ENCODE measurements around the gene KIAA0753.

DNA sequence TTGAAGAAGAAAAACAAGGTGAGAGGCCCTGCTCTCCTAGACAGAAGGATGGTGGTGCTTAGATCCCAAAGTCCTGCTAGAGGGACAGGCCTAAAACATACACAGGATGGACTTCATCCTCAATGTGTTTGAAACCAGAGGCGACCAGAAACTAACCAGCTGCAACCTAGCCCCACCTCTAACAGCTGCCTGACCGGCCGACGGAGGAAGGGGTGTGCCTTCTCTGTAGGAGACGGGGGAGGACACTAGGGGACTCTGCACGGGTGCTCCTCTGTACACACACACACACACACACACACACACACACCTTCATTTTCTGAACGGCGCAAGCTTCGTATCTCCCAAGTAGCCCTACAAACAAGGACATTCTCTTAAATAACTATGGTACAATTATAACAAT is 59.9 kb downstream of the KIAA0753 start:
- TF ChIP-seq, protein P1, sequence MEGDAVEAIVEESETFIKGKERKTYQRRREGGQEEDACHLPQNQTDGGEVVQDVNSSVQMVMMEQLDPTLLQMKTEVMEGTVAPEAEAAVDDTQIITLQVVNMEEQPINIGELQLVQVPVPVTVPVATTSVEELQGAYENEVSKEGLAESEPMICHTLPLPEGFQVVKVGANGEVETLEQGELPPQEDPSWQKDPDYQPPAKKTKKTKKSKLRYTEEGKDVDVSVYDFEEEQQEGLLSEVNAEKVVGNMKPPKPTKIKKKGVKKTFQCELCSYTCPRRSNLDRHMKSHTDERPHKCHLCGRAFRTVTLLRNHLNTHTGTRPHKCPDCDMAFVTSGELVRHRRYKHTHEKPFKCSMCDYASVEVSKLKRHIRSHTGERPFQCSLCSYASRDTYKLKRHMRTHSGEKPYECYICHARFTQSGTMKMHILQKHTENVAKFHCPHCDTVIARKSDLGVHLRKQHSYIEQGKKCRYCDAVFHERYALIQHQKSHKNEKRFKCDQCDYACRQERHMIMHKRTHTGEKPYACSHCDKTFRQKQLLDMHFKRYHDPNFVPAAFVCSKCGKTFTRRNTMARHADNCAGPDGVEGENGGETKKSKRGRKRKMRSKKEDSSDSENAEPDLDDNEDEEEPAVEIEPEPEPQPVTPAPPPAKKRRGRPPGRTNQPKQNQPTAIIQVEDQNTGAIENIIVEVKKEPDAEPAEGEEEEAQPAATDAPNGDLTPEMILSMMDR (conservative IDR thresholded peaks at IDR 0.05; ENCODE audit: low read length): no peak
- TF ChIP-seq EZH2phosphoT487 (IDR thresholded peaks at IDR 0.05; ENCODE audit: borderline replicate concordance, low read depth, low read length): no peak

Data from OCI-LY7 (cell line).